ENCODE results near the gene CCDC190.

DNA sequence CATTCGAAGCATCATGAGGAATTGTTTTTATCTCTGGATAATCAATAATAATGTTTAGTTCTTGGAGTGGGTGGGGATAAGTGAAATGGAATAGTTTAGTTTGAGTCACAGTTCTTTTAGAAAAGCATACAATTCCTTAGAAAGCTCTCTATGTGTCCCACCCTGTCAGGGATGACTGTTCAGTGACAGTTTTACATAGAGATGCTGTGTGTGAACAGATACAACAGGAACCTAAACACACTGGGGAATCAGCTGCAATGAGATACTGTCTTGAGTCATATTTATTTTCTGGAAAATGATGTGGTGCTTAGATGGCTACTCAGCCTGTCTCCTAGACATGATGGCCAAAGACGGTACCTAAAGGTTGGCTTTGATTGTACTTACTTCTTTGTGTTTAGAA lies 25.7 kb upstream of the CCDC190 start:
- no peak for TF ChIP-seq POLR2A (IDR thresholded peaks at IDR 0.05)
- TF ChIP-seq, protein P1, sequence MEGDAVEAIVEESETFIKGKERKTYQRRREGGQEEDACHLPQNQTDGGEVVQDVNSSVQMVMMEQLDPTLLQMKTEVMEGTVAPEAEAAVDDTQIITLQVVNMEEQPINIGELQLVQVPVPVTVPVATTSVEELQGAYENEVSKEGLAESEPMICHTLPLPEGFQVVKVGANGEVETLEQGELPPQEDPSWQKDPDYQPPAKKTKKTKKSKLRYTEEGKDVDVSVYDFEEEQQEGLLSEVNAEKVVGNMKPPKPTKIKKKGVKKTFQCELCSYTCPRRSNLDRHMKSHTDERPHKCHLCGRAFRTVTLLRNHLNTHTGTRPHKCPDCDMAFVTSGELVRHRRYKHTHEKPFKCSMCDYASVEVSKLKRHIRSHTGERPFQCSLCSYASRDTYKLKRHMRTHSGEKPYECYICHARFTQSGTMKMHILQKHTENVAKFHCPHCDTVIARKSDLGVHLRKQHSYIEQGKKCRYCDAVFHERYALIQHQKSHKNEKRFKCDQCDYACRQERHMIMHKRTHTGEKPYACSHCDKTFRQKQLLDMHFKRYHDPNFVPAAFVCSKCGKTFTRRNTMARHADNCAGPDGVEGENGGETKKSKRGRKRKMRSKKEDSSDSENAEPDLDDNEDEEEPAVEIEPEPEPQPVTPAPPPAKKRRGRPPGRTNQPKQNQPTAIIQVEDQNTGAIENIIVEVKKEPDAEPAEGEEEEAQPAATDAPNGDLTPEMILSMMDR (IDR thresholded peaks at IDR 0.05 in 4 of 5, conservative IDR thresholded peaks at IDR 0.05 in 1 of 5), result no peak
